C4-2B (cell line): ENCODE results near the gene PCDHA8.
"Not testable (repeated sequence)": the region's sequence is repeated elsewhere in the genome, so short reads cannot be mapped to it uniquely, and the experiment has no call there.

Source experiments
- H3K27ac ChIP-seq: fragments of 450-650 bp; 2 replicates; pipeline ENCODE4 v1.5.1; 2017
- ZFX ChIP-seq: fragments of 450-650 bp; IDR thresholded peaks from 2 replicates; pipeline ENCODE4 v1.6.1; 2017
- TF ChIP-seq, protein P1 (sequence below): fragments of 450-650 bp; conservative IDR thresholded peaks from 2 replicates; pipeline ENCODE4 v1.5.1; 2017; ENCODE audit warnings: mild to moderate bottlenecking

The PCDHA8 gene, protein sequence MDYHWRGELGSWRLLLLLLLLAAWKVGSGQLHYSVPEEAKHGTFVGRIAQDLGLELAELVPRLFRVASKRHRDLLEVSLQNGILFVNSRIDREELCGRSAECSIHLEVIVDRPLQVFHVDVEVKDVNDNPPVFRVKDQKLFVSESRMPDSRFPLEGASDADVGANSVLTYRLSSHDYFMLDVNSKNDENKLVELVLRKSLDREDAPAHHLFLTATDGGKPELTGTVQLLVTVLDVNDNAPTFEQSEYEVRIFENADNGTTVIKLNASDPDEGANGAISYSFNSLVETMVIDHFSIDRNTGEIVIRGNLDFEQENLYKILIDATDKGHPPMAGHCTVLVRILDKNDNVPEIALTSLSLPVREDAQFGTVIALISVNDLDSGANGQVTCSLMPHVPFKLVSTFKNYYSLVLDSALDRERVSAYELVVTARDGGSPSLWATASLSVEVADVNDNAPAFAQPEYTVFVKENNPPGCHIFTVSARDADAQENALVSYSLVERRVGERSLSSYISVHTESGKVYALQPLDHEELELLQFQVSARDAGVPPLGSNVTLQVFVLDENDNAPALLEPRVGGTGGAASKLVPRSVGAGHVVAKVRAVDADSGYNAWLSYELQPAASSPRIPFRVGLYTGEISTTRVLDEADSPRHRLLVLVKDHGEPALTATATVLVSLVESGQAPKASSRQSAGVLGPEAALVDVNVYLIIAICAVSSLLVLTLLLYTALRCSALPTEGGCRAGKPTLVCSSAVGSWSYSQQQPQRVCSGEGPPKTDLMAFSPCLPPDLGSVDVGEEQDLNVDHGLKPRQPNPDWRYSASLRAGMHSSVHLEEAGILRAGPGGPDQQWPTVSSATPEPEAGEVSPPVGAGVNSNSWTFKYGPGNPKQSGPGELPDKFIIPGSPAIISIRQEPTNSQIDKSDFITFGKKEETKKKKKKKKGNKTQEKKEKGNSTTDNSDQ

DNA sequence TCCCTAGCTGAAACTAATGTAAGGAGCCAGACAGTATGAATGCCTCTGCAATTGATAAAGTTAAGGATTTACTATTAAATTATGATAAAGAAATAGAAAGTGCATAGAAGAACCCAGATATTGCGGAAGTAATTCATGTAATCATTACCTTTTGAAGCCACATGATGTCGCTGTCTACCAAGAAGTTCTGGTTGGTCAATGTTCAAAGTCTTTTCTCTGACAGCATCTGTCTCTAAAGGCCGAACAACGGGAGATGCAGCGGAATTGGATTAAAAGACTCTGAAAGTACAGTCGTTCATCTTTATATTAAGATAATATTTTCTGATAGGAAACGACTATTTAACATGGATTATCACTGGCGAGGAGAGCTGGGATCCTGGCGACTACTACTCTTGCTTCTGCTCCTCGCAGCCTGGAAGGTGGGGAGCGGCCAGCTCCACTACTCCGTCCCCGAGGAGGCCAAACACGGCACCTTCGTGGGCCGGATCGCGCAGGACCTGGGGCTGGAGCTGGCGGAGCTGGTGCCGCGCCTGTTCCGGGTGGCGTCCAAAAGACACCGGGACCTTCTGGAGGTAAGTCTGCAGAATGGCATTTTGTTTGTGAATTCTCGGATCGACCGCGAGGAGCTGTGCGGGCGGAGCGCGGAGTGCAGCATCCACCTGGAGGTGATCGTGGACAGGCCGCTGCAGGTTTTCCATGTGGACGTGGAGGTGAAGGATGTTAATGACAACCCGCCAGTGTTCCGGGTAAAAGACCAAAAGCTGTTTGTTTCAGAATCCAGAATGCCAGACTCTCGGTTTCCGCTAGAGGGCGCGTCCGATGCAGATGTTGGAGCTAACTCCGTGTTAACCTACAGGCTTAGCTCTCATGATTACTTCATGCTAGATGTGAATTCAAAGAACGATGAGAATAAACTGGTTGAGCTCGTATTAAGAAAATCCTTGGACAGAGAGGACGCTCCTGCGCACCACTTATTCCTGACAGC lies at the start of gene PCDHA8:
TSS of gene PCDHA8 (plus strand) at position 210 of the 985 bp plus-strand sequence. CDS start at position 345, 135 bp downstream.
- H3K27ac ChIP-seq: no peak within 1 kb of the TSS
- TF ChIP-seq, protein P1, sequence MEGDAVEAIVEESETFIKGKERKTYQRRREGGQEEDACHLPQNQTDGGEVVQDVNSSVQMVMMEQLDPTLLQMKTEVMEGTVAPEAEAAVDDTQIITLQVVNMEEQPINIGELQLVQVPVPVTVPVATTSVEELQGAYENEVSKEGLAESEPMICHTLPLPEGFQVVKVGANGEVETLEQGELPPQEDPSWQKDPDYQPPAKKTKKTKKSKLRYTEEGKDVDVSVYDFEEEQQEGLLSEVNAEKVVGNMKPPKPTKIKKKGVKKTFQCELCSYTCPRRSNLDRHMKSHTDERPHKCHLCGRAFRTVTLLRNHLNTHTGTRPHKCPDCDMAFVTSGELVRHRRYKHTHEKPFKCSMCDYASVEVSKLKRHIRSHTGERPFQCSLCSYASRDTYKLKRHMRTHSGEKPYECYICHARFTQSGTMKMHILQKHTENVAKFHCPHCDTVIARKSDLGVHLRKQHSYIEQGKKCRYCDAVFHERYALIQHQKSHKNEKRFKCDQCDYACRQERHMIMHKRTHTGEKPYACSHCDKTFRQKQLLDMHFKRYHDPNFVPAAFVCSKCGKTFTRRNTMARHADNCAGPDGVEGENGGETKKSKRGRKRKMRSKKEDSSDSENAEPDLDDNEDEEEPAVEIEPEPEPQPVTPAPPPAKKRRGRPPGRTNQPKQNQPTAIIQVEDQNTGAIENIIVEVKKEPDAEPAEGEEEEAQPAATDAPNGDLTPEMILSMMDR: peak; percentile 83
- TF ChIP-seq ZFX: no peak

DNA sequence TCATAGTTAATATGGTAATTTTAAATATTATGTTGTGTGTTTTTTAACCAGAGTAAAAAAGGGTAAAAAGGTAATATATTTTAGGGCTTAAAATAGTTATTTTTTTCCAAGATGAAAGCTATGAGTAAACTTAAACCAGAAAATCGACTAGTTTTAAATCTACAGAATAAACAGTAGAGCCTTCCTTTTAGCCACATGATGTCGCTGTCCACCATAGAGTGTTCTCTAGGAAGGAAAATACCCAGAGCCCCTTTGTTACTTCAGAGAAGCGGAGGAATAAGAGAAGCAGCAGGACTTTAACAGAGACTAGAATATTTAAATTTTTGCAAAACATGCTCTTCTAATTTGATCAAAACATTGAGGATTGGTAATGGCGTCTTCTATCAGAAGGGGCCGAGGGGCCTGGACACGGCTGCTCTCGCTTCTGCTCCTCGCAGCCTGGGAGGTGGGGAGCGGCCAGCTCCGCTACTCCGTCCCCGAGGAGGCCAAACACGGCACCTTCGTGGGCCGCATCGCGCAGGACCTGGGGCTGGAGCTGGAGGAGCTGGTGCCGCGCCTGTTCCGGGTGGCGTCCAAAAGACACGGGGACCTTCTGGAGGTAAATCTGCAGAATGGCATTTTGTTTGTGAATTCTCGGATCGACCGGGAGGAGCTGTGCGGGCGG lies 46.3 kb upstream of the PCDHA8 start, which contains the start of gene PCDHA2:
TSS of gene PCDHA2 (plus strand) at position 258 of the 664 bp plus-strand sequence.
- no peak within 1 kb of the TSS for H3K27ac ChIP-seq
- TF ChIP-seq, protein P1: no peak
- TF ChIP-seq ZFX: no peak

- no peak overlapping the region for H3K27ac ChIP-seq
- no peak for TF ChIP-seq ZFX
- TF ChIP-seq, protein P1: peak; percentile 66
Measured at GRCh38 chr5:140795259-140795641, 45.7 kb upstream of the PCDHA8 start.

GRCh38 chr5:140796072-140796717 lies 44.8 kb upstream of the PCDHA8 start:
- H3K27ac ChIP-seq: not testable (repeated sequence)

GRCh38 chr5:140796718-140797095 lies 44.3 kb upstream of the PCDHA8 start:
- H3K27ac ChIP-seq: no peak overlapping the region
- no peak for TF ChIP-seq ZFX
- TF ChIP-seq, protein P1: no peak

GRCh38 chr5:140800816-140801493 lies 40.0 kb upstream of the PCDHA8 start, which contains the start of gene PCDHA3:
TSS of gene PCDHA3 (plus strand) at chr5:140801057.
- TF ChIP-seq, protein P1: peak; percentile 51
- no peak for TF ChIP-seq ZFX

More at GRCh38 chr5:140800816-140801493, 40.0 kb upstream of the PCDHA8 start, which contains the start of gene PCDHA3:
- H3K27ac ChIP-seq: no peak within 1 kb of the TSS
